Osteoblast (primary cell): Measurements from ENCODE around the gene MAMDC2. TPM values are rescaled to one million over a fixed set of nuclear protein-coding genes. Genes with fewer than 3 reads are reported as not detected.
A peak's percentile ranks its signal among the peaks of the same experiment; 100 is the strongest.

Experiments
- DNase-seq: peaks from one replicate; pipeline ENCODE4 v3.0.0; 2011; ENCODE audit warnings: low spot score, mixed read lengths; ENCODE audit not compliant: insufficient read length; ENCODE audit errors: missing footprints
- H2AFZ ChIP-seq: 2 replicates; pipeline ENCODE4 v1.6.0; 2011; ENCODE audit warnings: mild to moderate bottlenecking, low read length
- H3K27ac ChIP-seq: 2 replicates; pipeline ENCODE4 v1.5.1; 2011; ENCODE audit warnings: mild to moderate bottlenecking, low read depth, low read length, moderate library complexity
- H3K27me3 ChIP-seq: 2 replicates; pipeline ENCODE4 v1.6.0; 2012; ENCODE audit warnings: mild to moderate bottlenecking, control low read depth, inconsistent platforms, low read length, moderate library complexity; ENCODE audit not compliant: insufficient read depth
- H3K36me3 ChIP-seq: 2 replicates; pipeline ENCODE4 v1.5.1; 2011; ENCODE audit warnings: mild to moderate bottlenecking, low read length, control low read depth, moderate library complexity; ENCODE audit not compliant: insufficient read depth
- H3K4me1 ChIP-seq: 2 replicates; pipeline ENCODE4 v1.5.1; 2011; ENCODE audit warnings: mild to moderate bottlenecking, low read length, control low read depth, moderate library complexity; ENCODE audit not compliant: insufficient read depth
- H3K4me2 ChIP-seq: 2 replicates; pipeline ENCODE4 v1.6.0; 2011; ENCODE audit warnings: mild to moderate bottlenecking, low read length; ENCODE audit not compliant: insufficient read depth
- H3K4me3 ChIP-seq: fragments of 200-600 bp; sonication (generic); 3 replicates; pipeline ENCODE4 v1.5.1; 2012; ENCODE audit warnings: mild to moderate bottlenecking, low read length, inconsistent platforms; ENCODE audit not compliant: insufficient read depth
- H3K79me2 ChIP-seq: 2 replicates; pipeline ENCODE4 v1.6.0; 2012; ENCODE audit warnings: mild to moderate bottlenecking, low read length, control low read depth, inconsistent platforms; ENCODE audit not compliant: insufficient read depth
- H3K9me3 ChIP-seq: 2 replicates; pipeline ENCODE4 v1.5.1; 2011; ENCODE audit warnings: low read depth, low read length, control low read depth
- H4K20me1 ChIP-seq: 2 replicates; pipeline ENCODE4 v1.6.0; 2012; ENCODE audit warnings: mild to moderate bottlenecking, low read length, control low read depth; ENCODE audit not compliant: insufficient read depth
- CTCF ChIP-seq: IDR thresholded peaks from 2 replicates; pipeline ENCODE4 v1.5.1; 2011; ENCODE audit warnings: mild to moderate bottlenecking, low read depth, low read length, moderate library complexity; ENCODE audit errors: extremely low read depth
- total RNA-seq: library from RNA; depleted of rRNA; stranded (reverse); fragments of >200 nt; gene quantifications from 2 replicates; pipeline ENCODE4 v1.2.3, GENCODE V29; 2012

The MAMDC2 gene
- total RNA-seq, 1 donor = 1.4 TPM

- Histone ChIP-seq H3K27ac (no peak overlapping the region), H3K9me3 (no peaks in the 10 kb centered on the region), H3K4me3 (no peak overlapping the region), H3K27me3 (no peaks in the 10 kb centered on the region), H3K79me2 (no peaks in the 10 kb centered on the region), H2AFZ (no peak overlapping the region), H4K20me1 (no peaks in the 10 kb centered on the region), H3K36me3 (no peaks in the 10 kb centered on the region), H3K4me1 (peaks cover 36% of the 10 kb centered on the region), H3K4me2 (no peak overlapping the region)
- DNase-seq = peak; percentile 86
- peak; percentile 96 for TF ChIP-seq CTCF
Measured at GRCh38 chr9:70113403-70114022, 69.9 kb downstream of the MAMDC2 start.

GRCh38 chr9:70114898-70115297 lies 71.2 kb downstream of the MAMDC2 start:
- Histone ChIP-seq H3K79me2 (no peaks in the 10 kb centered on the region), H3K36me3 (no peaks in the 10 kb centered on the region), H3K9me3 (no peaks in the 10 kb centered on the region), H2AFZ (no peak overlapping the region), H3K4me2 (no peak overlapping the region), H3K27ac (no peak overlapping the region), H4K20me1 (no peaks in the 10 kb centered on the region), H3K27me3 (no peaks in the 10 kb centered on the region), H3K4me1 (peaks cover 36% of the 10 kb centered on the region), H3K4me3 (no peak overlapping the region)
- DNase-seq = no peak
- no peak for TF ChIP-seq CTCF

- TF ChIP-seq CTCF = no peak
- Histone ChIP-seq H3K79me2 (no peaks in the 10 kb centered on the region), H3K4me1 (peaks cover 49% of the 10 kb centered on the region), H3K4me2 (peak overlapping the region; percentile 41), H2AFZ (no peak overlapping the region), H3K4me3 (no peak overlapping the region), H3K36me3 (no peaks in the 10 kb centered on the region), H3K9me3 (no peaks in the 10 kb centered on the region), H4K20me1 (no peaks in the 10 kb centered on the region), H3K27ac (peak overlapping the region; percentile 31), H3K27me3 (no peaks in the 10 kb centered on the region)
- DNase-seq = peak; percentile 66
Measured at GRCh38 chr9:70117835-70118319, 74.2 kb downstream of the MAMDC2 start.

- no peaks in the 10 kb centered on the region for H3K27me3 ChIP-seq
- no peak overlapping the region for H2AFZ ChIP-seq
- no peak overlapping the region for H3K4me2 ChIP-seq
- H3K27ac ChIP-seq = peak overlapping the region; percentile 69
- H3K4me1 ChIP-seq = peaks cover 45% of the 10 kb centered on the region
- no peaks in the 10 kb centered on the region for H3K79me2 ChIP-seq
- DNase-seq = no peak
- no peak for TF ChIP-seq CTCF
- H3K36me3 ChIP-seq = no peaks in the 10 kb centered on the region
- no peaks in the 10 kb centered on the region for H3K9me3 ChIP-seq
- no peak overlapping the region for H3K4me3 ChIP-seq
- no peaks in the 10 kb centered on the region for H4K20me1 ChIP-seq
Measured at GRCh38 chr9:70119786-70120185, 76.1 kb downstream of the MAMDC2 start.
